NCI-H2196 (cell line): Measurements from ENCODE around the gene MMS22L.

ENCODE experiments used
- DNase-seq: peaks from one replicate; lab custom pipeline; 2025; ENCODE audit not compliant: unreplicated experiment; lab: John Stamatoyannopoulos, UW

MMS22L gene

GRCh38 chr6:97145691-97146090 lies 137.3 kb downstream of the MMS22L start:
- DNase-seq: no peak

- DNase-seq: no peak
Measured at GRCh38 chr6:97141756-97142155, 141.3 kb downstream of the MMS22L start.

GRCh38 chr6:97138581-97138980 lies 144.4 kb downstream of the MMS22L start:
- DNase-seq: no peak

- no peak for DNase-seq
Measured at GRCh38 chr6:97136626-97137358, 146.2 kb downstream of the MMS22L start.

- DNase-seq: no peak
Measured at GRCh38 chr6:97133067-97133466, 149.9 kb downstream of the MMS22L start.

GRCh38 chr6:97129106-97129505 lies 153.9 kb downstream of the MMS22L start:
- no peak for DNase-seq

- no peak for DNase-seq
Measured at GRCh38 chr6:97128507-97128906, 154.5 kb downstream of the MMS22L start.

GRCh38 chr6:97123652-97124051 lies 159.4 kb downstream of the MMS22L start:
- no peak for DNase-seq

GRCh38 chr6:97123112-97123511 lies 159.9 kb downstream of the MMS22L start:
- DNase-seq: no peak

GRCh38 chr6:97120511-97120910 lies 162.5 kb downstream of the MMS22L start:
- no peak for DNase-seq

- no peak for DNase-seq
Measured at GRCh38 chr6:97114645-97115044, 168.4 kb downstream of the MMS22L start.

GRCh38 chr6:97113170-97113569 lies 169.8 kb downstream of the MMS22L start:
- DNase-seq: no peak

- no peak for DNase-seq
Measured at GRCh38 chr6:97111243-97111642, 171.8 kb downstream of the MMS22L start.

GRCh38 chr6:97110626-97111025 lies 172.4 kb downstream of the MMS22L start:
- DNase-seq: no peak

- DNase-seq: no peak
Measured at GRCh38 chr6:97110149-97110548, 172.9 kb downstream of the MMS22L start.

- DNase-seq: no peak
Measured at GRCh38 chr6:97109444-97109843, 173.6 kb downstream of the MMS22L start.

- DNase-seq: no peak
Measured at GRCh38 chr6:97102145-97102790, 180.7 kb downstream of the MMS22L start.

- DNase-seq: no peak
Measured at GRCh38 chr6:97100696-97101095, 182.3 kb downstream of the MMS22L start.

GRCh38 chr6:97097068-97098047 lies 185.7 kb downstream of the MMS22L start:
- no peak for DNase-seq

- DNase-seq: no peak
Measured at GRCh38 chr6:97095311-97095850, 187.6 kb downstream of the MMS22L start.

GRCh38 chr6:97094376-97094775 lies 188.6 kb downstream of the MMS22L start:
- DNase-seq: no peak
